NCI-H187 (cell line): Measurements from ENCODE around the gene DDN.

ENCODE experiments used
- DNase-seq, 2 experiments: peaks; one replicate each; lab custom pipeline; 2025; lab: John Stamatoyannopoulos, UW

The DDN gene

GRCh38 chr12:48966177-48966895 lies 32.8 kb downstream of the DDN start:
- no peak for DNase-seq

DNA sequence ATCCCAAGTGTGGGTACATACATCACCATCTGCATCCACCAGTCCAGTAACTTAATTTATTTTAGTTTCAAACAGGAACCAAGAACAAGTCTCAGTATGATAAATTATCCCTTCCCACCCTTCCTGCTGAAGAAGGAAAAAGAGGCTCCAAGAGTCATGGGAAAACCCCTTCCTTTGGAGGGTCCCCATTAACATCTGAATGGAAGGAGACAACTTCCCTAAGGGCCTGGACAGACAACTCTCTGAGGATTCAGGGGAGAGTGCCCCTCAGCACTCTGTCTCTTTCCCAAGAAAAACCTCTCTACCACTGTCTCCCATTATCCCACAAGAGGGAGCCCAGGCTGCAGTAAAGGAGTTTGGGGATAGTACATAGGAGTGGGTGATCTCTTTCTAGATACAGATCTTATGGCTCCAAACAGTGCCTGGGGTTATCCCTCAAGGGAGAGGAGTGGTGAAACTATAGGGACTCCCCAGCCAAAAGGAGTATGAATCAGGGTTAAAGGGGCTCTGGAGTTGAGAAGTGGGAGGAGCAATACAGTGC lies 33.8 kb downstream of the DDN start:
- DNase-seq = no peak

DNA sequence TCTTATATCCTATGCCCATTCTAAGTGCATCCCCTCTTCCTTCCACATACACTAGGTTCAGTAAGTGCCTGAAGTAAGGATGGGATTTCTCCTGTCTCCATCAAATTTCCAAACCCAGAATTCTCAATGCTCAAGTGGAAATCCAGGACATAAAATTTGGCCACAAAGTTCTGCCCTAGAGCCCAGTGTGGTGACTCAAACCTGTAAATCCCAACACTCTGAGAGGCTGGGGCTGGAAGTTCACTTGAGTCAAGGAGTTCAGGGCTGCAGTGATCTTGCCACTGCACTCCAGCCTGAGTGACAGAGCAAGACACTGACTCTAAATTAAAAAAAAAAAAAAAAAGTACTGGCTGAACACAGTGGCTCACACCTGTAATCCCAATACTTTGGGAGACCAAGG lies 37.4 kb downstream of the DDN start:
- DNase-seq = no peak

DNA sequence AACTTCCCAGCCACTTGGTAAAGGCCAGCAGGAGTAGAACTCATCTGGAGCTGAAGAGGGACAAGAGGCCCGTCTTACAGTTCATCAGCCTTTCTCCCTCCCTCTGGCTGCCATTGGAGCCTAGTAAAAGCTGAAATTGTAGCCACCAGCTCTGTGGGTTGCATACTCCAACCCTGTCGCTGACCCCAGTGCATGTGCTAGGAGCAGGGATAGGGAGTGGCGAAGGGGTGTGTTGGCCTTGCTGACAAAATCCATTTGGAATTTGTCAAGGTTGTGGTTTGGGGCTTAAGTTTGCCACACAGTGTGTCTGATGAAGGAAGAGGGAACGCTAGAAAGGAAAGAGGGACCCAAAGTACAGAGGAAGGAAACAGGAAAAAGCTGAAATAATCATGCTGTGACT lies 37.8 kb downstream of the DDN start:
- DNase-seq = no peak

DNA sequence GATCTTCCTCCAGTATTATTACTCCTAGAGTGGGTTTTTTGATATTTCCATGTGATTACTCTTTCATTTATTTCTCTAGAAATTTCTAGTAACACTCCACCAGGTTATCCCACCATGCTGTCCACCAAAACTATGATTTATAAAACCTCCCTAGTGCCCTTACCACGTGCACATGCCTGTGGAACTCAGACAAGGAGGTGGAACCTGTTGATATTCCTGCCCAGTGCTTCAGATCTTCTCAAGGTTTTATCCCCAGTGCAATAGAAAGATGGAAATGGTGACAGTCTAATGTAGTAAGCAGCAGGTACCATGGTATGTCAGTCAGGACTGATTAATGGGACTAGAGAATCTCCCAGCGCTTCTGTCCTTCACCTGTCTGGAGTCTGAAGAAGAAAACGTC lies 38.3 kb downstream of the DDN start:
- DNase-seq = no peak

GRCh38 chr12:48958049-48958388 lies 41.2 kb downstream of the DDN start:
- DNase-seq = no peak

DNA sequence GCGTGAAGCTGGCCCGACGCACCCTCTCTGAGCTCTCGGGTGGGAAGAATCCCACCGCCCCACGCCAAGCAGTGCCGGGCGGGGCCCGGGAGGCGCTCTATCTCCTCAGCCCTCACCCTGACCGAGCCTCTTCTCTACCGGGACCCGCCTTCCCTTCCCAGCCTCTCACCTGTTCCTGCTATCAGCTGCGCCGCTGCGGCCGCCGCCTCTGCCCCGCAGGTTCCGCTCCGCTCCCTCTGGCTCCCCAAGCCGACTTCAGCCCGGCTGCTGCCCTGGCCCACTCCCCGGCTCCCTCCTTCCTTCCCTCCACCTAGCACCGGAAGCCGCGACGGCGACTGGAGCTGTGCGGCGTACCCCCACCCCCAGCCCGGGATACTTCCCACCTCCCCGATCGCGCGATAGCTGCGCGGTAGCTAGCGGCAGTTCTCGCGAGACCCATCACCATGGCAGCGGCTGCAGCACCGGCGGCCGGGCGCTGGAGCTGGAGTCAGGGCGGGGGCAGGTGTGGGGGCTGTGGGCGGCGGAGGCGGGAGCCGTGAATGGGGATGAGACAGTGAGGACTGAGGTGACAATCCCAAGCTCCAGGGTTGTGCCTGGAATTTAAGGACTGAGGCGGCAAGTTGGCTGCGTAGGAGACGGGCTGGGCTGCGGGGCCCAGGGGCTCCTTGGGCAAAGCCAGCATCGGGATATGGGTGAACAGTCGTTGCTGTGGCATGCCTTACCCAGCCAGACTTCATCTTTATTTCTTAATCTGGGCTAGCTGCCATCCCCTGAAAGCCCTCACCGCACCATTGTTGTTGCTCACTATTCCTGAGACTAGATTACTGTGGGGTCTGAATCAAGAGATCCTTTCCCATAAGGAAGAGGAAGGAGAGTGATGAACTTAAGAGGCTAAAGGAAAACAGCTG lies 41.8 kb downstream of the DDN start, which contains the start of gene ARF3:
Gene ARF3, minus strand, starts transcription at position 347 of the 908 bp plus-strand sequence. CDS start 16,392 bp downstream, outside the sequence.
- DNase-seq = peak; percentile 89 to 96

DNA sequence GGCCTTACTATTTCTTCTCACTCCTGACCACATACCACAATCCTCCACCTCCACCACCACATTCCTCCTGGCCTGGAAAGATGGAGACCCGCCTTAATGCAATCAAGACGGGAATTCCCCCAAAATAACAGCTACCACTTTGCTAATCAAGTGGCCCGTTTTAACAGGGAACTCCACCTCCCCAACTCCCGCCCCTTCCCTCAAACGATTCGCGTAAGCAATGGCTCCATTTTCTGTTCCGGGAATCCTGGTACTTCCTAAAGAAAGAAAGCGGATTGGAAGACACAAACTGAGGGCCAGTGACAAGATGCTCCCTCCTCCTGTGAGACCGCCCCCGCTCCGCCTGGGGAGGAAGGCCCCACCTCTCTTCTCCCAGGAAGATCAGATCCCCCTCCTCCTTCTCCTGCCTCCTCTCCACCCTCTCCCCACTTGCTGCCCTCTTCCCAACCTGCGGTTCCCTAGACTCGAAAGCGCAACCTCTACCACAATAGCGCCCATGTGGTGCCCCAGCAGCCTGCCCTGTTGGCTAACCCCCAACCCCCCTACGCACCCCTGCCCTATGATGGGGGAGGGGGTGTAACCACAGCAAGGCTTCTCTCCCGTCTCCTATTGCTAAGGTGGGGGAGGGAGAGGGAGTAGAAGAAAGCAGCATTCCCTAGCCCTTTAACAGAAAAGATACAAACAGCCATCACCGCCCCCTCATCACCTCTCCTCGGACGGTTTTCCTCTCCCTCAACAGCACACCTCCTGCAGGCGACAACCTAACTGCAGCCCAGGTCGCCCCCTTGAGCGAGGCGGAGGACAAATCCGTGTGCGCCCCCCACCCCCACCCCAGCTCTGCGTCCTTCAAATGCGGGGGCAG lies 42.7 kb downstream of the DDN start:
- DNase-seq = peak; percentile 77 to 90

GRCh38 chr12:48954841-48955501 lies 44.2 kb downstream of the DDN start:
- no peak for DNase-seq

GRCh38 chr12:48954061-48954460 lies 45.1 kb downstream of the DDN start:
- DNase-seq = no peak

DNA sequence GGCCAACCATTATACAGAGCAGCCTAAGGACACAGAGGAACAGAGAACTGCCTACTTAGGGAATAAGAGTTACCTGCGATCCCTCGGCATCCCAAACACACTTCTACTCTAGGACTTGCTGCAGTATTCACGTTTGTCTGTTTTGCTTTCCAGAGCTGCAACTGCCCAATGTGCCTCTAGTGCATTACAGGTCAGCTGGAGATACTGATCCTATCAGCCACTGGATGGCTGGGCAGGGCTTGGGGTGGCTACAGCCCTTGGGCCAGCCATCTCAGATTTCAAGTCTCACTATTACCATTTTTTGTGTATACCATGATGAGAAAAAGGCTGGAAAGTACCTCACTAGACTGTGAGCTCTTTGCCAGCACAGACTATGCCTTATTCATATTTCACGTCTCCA lies 46.5 kb downstream of the DDN start:
- no peak for DNase-seq

DNA sequence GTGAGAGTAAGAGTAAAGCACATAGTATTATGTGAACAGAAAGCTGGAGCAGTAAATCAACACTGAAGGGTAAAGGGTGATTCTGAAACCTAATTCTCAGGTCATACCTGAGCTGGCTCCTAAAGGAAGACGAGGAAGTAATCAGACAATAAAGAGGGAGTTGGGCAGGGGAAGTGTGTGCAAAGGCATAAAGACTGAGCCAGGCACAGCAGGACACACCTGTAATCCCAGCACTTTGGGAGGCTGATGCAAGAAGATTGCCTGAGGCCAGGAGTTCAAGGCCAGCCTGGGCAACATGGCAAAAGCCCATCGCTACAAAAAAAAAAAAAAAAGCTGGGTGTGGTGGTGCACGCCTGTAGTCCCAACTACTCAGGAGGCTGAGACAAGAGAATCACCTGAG lies 51.4 kb downstream of the DDN start:
- DNase-seq = no peak

GRCh38 chr12:48946943-48947342 lies 52.2 kb downstream of the DDN start:
- no peak for DNase-seq

DNA sequence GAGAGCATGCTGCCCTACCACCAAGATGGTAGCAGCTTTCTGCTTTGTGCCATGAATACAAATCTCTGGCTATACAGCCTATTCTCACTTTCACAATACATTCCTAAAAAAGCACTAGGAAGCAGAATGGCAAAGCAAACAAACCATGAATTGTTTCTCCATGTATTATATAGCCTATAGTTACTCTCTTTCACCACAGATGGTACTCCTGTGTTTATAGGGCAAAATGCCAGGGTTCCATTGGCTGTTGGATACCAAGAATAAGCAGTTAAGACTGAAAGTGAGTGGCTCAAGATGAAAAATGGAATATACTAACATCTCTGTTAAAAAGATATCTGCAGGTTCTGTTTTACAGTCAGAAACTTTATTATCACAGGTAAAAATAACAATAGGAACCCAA lies 53.0 kb downstream of the DDN start:
- DNase-seq = no peak
